ENCODE measurements around the gene CFAP119. TPM values are rescaled to one million over a fixed set of nuclear protein-coding genes. Genes with fewer than 3 reads are reported as not detected.

Gene CFAP119
- total and polyA plus RNA-seq, 12 donors = 2.3 to 37.6 (median 8.0) TPM

- H3K27me3 ChIP-seq = no peaks in the 10 kb centered on the region
- H3K27ac ChIP-seq = no peak overlapping the region
- no peak overlapping the region for H3K4me3 ChIP-seq
- no peaks in the 10 kb centered on the region for H3K9me3 ChIP-seq (replicated peaks in 1 of 3)
- H3K4me1 ChIP-seq (replicated peaks in 1 of 2) = peaks cover 0 to 1% of the 10 kb centered on the region in 2 donors
- TF ChIP-seq POLR2A (IDR thresholded peaks at IDR 0.05) (no peak), CTCF (IDR thresholded peaks at IDR 0.05) (no peak)
- WGBS, 4 donors = 91 to 96% (median 95%) methylated on average over 12 to 17 of the region's 17 CpGs
- intact Hi-C loops (cut with DNase I) = no loop called here
- peaks cover 0 to 100% of the 10 kb centered on the region in 2 donors for H3K36me3 ChIP-seq (replicated peaks in 1 of 2)
- DNase-seq = no peak
Measured at GRCh38 chr16:30769379-30770089, 7.7 kb upstream of the CFAP119 start.

GRCh38 chr16:30768583-30769181 is 6.8 kb upstream of the CFAP119 start:
- no peaks in the 10 kb centered on the region for H3K27me3 ChIP-seq
- peaks cover 0 to 100% of the 10 kb centered on the region in 2 donors for H3K36me3 ChIP-seq (replicated peaks in 1 of 2)
- peaks cover 4 to 8% of the 10 kb centered on the region in 2 donors for H3K4me1 ChIP-seq (replicated peaks in 1 of 2)
- intact Hi-C loops (cut with DNase I) = no loop called here
- 92 to 94% (median 94%) methylated on average over 22 to 23 of the region's 23 CpGs for WGBS, 4 donors
- H3K9me3 ChIP-seq (replicated peaks in 1 of 3) = no peaks in the 10 kb centered on the region
- H3K27ac ChIP-seq = no peak overlapping the region
- no peak for DNase-seq
- H3K4me3 ChIP-seq = no peak overlapping the region
- TF ChIP-seq CTCF (IDR thresholded peaks at IDR 0.05) = no peak

- no peaks in the 10 kb centered on the region for H3K27me3 ChIP-seq
- H3K27ac ChIP-seq = no peak overlapping the region
- intact Hi-C loops (cut with DNase I) = no loop called here
- DNase-seq = no peak
- no peaks in the 10 kb centered on the region for H3K9me3 ChIP-seq (replicated peaks in 1 of 3)
- no peak overlapping the region for H3K4me3 ChIP-seq
- peaks cover 0 to 93% of the 10 kb centered on the region in 2 donors for H3K36me3 ChIP-seq (replicated peaks in 1 of 2)
- peaks cover 12 to 15% of the 10 kb centered on the region in 2 donors for H3K4me1 ChIP-seq (replicated peaks in 1 of 2)
- WGBS, 4 donors = 91 to 94% (median 92%) methylated on average over 13 to 18 of the region's 18 CpGs
- TF ChIP-seq CTCF (IDR thresholded peaks at IDR 0.05) = no peak
- TF ChIP-seq POLR2A (IDR thresholded peaks at IDR 0.05) = no peak
Measured at GRCh38 chr16:30767767-30768465, 6.1 kb upstream of the CFAP119 start.

- Histone ChIP-seq H3K36me3 (replicated peaks in 1 of 2) (peaks cover 0 to 83% of the 10 kb centered on the region in 2 donors), H3K4me3 (no peak overlapping the region), H3K27ac (no peak overlapping the region), H3K9me3 (replicated peaks in 1 of 3) (no peaks in the 10 kb centered on the region), H3K27me3 (no peaks in the 10 kb centered on the region), H3K4me1 (replicated peaks in 1 of 2) (peaks cover 14 to 20% of the 10 kb centered on the region in 2 donors)
- intact Hi-C loops (cut with DNase I) = no loop called here
- DNase-seq = no peak
- WGBS, 4 donors = 67 to 79% (median 73%) methylated on average over 3 to 4 of the region's 4 CpGs
- no peak for TF ChIP-seq POLR2A (IDR thresholded peaks at IDR 0.05)
- no peak for TF ChIP-seq CTCF (IDR thresholded peaks at IDR 0.05)
Measured at GRCh38 chr16:30766933-30767284, 5.0 kb upstream of the CFAP119 start.
